ENCODE measurements around the gene PEX14.

GRCh38 chr1:10613861-10614260 lies 139.1 kb downstream of the PEX14 start:
- TF ChIP-seq CTCF (IDR thresholded peaks at IDR 0.05; ENCODE audit: low read depth, low read length): no peak
- no peak for TF ChIP-seq POLR2A (IDR thresholded peaks at IDR 0.05; ENCODE audit: extremely low read depth, insufficient read length)
- TF ChIP-seq MYC (IDR thresholded peaks at IDR 0.05; ENCODE audit: low read depth, low read length): no peak
